ENCODE results near the gene KIFAP3.
"Not testable (repeated sequence)": the region's sequence is repeated elsewhere in the genome, so short reads cannot be mapped to it uniquely, and the experiment has no call there.

The KIFAP3 gene

GRCh38 chr1:169886422-169886821 is 188.1 kb downstream of the KIFAP3 start:
- no peak for DNase-seq

DNA sequence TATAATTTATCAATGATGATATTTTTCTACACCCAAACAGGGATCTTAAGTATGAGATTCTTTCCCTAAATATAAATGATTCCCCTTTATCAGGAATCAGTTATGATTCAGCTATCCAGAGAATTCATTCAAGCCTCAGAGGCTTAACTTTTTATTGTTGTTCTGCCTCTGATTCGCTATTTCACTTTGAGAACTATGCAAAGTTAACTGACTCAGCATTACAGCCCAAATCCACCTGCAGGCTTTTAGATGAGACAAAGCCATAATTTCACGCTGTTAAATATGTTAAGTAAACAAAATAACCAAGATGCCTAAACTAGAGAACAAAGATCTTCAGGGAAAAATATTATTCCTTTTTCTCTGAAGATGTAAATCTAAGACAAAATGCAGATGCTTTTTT is 189.3 kb downstream of the KIFAP3 start:
- DNase-seq: no peak

GRCh38 chr1:169884634-169885033 is 189.9 kb downstream of the KIFAP3 start:
- no peak for DNase-seq

DNA sequence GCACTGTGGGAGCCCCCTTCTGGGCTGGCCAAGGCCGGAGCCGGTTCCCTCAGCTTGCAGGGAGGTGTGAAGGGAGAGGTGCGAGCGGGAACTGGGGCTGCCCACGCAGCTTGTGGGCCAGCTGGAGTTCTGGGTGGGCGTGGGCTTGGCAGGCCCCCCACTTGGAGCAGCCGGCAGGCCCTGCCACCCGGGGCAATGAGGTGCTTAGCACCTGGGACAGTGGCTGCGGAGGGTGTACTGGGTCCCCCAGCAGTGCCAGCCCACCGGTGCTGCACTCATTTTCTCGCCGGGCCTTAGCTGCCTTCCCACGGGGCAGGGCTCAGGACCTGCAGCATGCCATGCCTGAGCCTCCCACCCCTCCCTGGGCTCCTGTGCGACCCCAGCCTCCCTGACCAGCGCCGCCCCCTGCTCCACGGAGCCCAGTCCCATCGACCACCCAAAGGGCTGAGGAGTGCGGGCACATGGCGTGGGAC is 192.4 kb downstream of the KIFAP3 start:
- DNase-seq: no peak

- no peak for DNase-seq
Measured at GRCh38 chr1:169879034-169879840, 195.3 kb downstream of the KIFAP3 start.

GRCh38 chr1:169878498-169878897 is 196.0 kb downstream of the KIFAP3 start:
- DNase-seq: no peak

DNA sequence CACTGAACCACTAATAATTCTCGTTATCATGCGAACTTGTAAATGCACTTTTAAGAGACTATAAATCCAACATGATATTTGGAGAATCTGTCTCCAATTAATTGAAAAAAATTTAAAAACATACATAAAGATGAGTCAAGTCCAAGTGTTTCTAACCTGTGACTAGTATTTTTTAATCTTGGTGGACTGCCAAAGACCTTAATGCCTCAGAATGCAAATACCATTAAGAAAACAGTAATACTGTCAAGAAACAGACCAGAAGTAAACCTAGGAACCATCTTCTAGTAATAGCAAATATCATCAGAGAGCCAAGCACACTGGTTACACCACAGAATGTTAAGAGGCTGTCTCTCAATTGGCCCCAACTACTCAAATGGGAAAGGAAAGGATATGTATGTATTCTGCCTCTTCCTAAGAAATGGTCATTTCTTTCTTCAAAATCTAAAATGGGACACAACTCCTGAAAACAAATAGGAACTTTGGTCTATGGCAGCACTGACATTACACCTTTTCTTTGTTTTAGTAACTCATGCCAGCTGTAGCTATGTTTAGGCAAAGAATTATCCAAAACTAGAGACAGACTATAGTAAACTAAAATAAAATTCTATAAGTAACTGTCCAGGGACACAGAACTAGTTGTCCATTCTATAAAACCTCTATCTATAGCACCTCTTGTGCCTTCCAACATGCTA is 196.5 kb downstream of the KIFAP3 start:
- DNase-seq: no peak

GRCh38 chr1:169874229-169874628 is 200.3 kb downstream of the KIFAP3 start:
- DNase-seq: no peak

- no peak for DNase-seq
Measured at GRCh38 chr1:169873582-169874199, 200.8 kb downstream of the KIFAP3 start.

- no peak for DNase-seq
Measured at GRCh38 chr1:169872906-169873305, 201.6 kb downstream of the KIFAP3 start.

DNA sequence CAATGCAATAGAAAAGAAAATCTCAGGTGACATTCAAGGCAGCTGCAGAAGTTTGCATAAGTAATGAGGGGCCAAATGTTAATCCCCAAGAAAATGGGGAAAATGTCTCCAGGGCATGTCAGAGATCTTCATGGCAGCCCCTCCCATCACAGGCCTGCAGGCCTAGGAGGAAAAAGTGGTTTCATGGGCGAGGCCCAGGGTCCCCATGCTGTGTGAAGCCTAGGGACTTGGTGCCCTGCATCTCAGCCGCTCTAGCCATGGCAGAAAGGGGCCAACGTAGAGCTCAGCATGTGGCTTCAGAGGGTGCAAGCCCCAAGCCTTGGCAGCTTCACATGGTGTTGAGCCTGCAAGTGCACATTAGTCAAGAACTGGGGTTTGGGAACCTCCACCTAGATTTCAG is 202.5 kb downstream of the KIFAP3 start:
- DNase-seq: not testable (repeated sequence)
